PFSK-1 (cell line): ENCODE measurements around the gene HMX2. TPM values are rescaled to one million over a fixed set of nuclear protein-coding genes. Genes with fewer than 3 reads are reported as not detected.

ENCODE experiments used
- FOXP2 ChIP-seq: optimal IDR thresholded peaks from 2 replicates; pipeline ENCODE3; 2011; ENCODE audit warnings: borderline replicate concordance, control low read depth, inconsistent platforms; ENCODE audit not compliant: insufficient read depth; ENCODE audit errors: extremely low read length, extremely low read depth
- POLR2AphosphoS5 ChIP-seq: IDR thresholded peaks from 2 replicates; pipeline ENCODE4 v1.6.1; 2012; ENCODE audit warnings: low read depth, mild to moderate bottlenecking, control low read depth, low read length, moderate library complexity
- SIN3A ChIP-seq: IDR thresholded peaks from 2 replicates; pipeline ENCODE4 v1.6.1; 2012; ENCODE audit warnings: mild to moderate bottlenecking, low read length, moderate library complexity, borderline replicate concordance; ENCODE audit not compliant: insufficient read depth
- TAF1 ChIP-seq: IDR thresholded peaks from 2 replicates; pipeline ENCODE4 v1.6.1; 2012; ENCODE audit warnings: low read length, control low read depth, borderline replicate concordance; ENCODE audit not compliant: insufficient read depth
- polyA plus RNA-seq: library from polyadenylated mRNA; unstranded; fragments of >200 nt; gene quantifications from one replicate; pipeline ENCODE4 v1.2.1, GENCODE V29; 2012; ENCODE audit warnings: low read depth, missing spikeins; ENCODE audit not compliant: insufficient read length
- TF ChIP-seq, protein P1 (sequence below), 2 experiments: IDR thresholded peaks; 2 replicates each; pipeline versions ENCODE4 v1.6.1 to v1.8.0; 2011 to 2012; ENCODE audit warnings: low read depth in 2 of 2, low read length in 2 of 2, control low read depth in 1 of 2, inconsistent platforms in 1 of 2, mild to moderate bottlenecking in 1 of 2, moderate library complexity in 1 of 2; ENCODE audit not compliant: insufficient read depth in 1 of 2

Gene HMX2, protein sequence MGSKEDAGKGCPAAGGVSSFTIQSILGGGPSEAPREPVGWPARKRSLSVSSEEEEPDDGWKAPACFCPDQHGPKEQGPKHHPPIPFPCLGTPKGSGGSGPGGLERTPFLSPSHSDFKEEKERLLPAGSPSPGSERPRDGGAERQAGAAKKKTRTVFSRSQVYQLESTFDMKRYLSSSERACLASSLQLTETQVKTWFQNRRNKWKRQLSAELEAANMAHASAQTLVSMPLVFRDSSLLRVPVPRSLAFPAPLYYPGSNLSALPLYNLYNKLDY
- not detected for polyA plus RNA-seq

DNA sequence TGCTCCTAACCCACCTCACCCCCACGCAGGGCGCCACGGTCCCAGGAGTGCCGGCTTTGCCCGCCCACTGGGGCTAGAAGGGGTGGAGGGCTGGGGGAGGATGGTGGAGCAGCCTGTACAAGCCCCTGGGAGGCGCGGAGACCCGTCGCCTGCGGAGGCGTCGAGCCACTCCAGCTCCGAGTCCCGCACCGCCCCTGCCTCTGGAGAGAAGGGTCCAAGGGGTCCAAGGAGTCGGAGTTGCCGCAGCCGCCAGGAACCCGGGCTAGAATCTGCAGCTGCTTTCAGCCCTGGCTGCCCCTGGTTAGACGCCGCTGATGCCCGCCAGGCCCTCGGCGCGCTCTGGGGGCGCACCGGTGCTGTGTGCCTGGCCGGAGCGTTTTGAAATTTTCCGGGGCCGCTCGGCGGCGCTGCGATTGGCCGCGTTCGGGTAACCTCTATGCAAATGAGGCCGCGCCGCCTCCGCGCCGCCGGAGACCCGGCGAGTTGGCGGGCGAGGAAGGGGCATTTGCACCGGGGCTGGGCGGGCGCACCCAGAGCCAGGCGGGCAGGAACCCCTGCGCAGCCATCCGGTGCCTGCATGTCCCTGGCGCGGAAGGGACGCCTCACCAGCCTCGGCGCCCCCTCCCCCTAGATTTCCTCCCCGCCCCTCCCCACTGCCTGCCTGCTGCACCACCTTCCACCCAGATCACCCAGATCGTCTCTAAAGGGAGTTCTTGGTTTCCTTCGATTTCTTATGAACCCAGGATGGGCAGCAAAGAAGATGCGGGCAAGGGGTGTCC, at the start of gene HMX2:
Gene HMX2 (plus strand): TSS at position 502 of the 779 bp plus-strand sequence. CDS start 243 bp downstream, at position 745.
- TF ChIP-seq SIN3A, result no peak
- no peak for TF ChIP-seq TAF1

GRCh38 chr10:123100030-123100762, 47.7 kb upstream of the HMX2 start:
- TF ChIP-seq TAF1, result no peak
- no peak for TF ChIP-seq SIN3A
- TF ChIP-seq FOXP2, result no peak
- TF ChIP-seq, protein P1, sequence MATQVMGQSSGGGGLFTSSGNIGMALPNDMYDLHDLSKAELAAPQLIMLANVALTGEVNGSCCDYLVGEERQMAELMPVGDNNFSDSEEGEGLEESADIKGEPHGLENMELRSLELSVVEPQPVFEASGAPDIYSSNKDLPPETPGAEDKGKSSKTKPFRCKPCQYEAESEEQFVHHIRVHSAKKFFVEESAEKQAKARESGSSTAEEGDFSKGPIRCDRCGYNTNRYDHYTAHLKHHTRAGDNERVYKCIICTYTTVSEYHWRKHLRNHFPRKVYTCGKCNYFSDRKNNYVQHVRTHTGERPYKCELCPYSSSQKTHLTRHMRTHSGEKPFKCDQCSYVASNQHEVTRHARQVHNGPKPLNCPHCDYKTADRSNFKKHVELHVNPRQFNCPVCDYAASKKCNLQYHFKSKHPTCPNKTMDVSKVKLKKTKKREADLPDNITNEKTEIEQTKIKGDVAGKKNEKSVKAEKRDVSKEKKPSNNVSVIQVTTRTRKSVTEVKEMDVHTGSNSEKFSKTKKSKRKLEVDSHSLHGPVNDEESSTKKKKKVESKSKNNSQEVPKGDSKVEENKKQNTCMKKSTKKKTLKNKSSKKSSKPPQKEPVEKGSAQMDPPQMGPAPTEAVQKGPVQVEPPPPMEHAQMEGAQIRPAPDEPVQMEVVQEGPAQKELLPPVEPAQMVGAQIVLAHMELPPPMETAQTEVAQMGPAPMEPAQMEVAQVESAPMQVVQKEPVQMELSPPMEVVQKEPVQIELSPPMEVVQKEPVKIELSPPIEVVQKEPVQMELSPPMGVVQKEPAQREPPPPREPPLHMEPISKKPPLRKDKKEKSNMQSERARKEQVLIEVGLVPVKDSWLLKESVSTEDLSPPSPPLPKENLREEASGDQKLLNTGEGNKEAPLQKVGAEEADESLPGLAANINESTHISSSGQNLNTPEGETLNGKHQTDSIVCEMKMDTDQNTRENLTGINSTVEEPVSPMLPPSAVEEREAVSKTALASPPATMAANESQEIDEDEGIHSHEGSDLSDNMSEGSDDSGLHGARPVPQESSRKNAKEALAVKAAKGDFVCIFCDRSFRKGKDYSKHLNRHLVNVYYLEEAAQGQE (IDR thresholded peaks at IDR 0.05; ENCODE audit: insufficient read depth in 1 of 2, low read depth in 2 of 2, low read length in 2 of 2), result no peak
- TF ChIP-seq POLR2AphosphoS5, result no peak

- TF ChIP-seq, protein P1 (IDR thresholded peaks at IDR 0.05; ENCODE audit: insufficient read depth in 1 of 2, low read depth in 2 of 2, low read length in 2 of 2), result no peak
- no peak for TF ChIP-seq SIN3A
- no peak for TF ChIP-seq POLR2AphosphoS5
- TF ChIP-seq FOXP2, result no peak
- TF ChIP-seq TAF1, result no peak
Observed at GRCh38 chr10:123101872-123102271, 46.1 kb upstream of the HMX2 start.

DNA sequence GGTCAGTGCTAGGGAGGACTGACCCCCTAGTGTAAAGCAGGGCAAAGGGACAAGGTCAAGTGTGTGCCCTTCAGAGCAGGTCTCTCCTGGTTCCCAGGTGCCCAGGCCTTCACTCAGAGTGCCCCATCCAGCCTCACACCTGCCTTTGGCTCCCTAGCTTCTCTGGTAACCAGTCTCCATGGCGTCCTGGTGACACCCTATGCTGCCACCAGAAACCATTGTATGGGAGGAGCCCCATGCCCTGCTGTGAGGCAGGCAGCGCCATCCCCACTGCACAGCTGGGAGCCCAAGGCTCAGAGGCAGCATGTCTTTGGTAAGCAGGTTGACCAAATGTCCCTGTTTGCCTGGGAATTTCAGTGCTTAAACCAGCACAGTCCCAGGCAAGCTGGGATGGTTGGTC, 45.3 kb upstream of the HMX2 start:
- TF ChIP-seq, protein P1 (IDR thresholded peaks at IDR 0.05; ENCODE audit: insufficient read depth in 1 of 2, low read depth in 2 of 2, low read length in 2 of 2), result no peak
- TF ChIP-seq FOXP2, result no peak
- no peak for TF ChIP-seq TAF1
- no peak for TF ChIP-seq POLR2AphosphoS5
- TF ChIP-seq SIN3A, result no peak

DNA sequence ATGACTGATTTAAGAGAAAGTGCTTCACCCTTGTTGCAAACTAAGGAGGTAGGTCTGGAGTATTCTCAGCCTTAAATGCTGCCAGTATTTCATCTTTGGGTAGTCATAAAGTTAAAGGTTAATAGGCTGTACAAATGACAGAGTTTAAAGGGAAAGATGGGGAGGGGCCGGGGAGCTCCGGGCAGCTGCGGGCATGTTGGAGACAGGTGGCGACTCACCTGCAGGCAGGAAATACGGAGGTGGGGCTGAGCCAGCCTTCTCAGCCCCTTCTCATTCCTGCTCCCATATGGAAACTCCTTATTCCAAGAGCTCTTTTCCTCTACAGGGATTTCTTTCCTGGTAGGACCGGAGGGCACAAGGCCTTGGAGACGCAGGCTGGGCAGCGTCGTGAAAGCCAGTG, 44.0 kb upstream of the HMX2 start:
- TF ChIP-seq FOXP2, result no peak
- no peak for TF ChIP-seq POLR2AphosphoS5
- TF ChIP-seq, protein P1 (IDR thresholded peaks at IDR 0.05; ENCODE audit: insufficient read depth in 1 of 2, low read depth in 2 of 2, low read length in 2 of 2), result no peak
- no peak for TF ChIP-seq TAF1
- TF ChIP-seq SIN3A, result no peak
